Heart left ventricle (tissue), 16 donors: ENCODE measurements around the gene TNFRSF14. TPM values are rescaled to one million over a fixed set of nuclear protein-coding genes. Genes with fewer than 3 reads are reported as not detected.

ENCODE experiments used
- ATAC-seq, 4 donors: fragments of 200-7000 bp; cut with Tn5 transposase; one replicate each; pipeline ENCODE4 v1.9.1; 2020 to 2022; ENCODE audit warnings: moderate library complexity in 4 of 4, mild to moderate bottlenecking in 3 of 4, moderate number of reproducible peaks in 1 of 4
- DNase-seq, 5 donors: peaks; one replicate each; pipeline ENCODE4 v3.0.0-alpha.2; 2020
- H3K27ac ChIP-seq, 12 donors: fragments of 200-600 bp; sonication (generic) in 4 of 12; one replicate each; pipeline versions ENCODE4 v1.5.0 to v1.8.0; 2016 to 2022; ENCODE audit warnings: mild to moderate bottlenecking in 2 of 12
- H3K27me3 ChIP-seq, 9 donors: fragments of 200-600 bp; sonication (generic) in 2 of 9; one replicate each; pipeline versions ENCODE4 v1.5.1 to v1.8.0; 2016 to 2022; ENCODE audit warnings: mild to moderate bottlenecking in 3 of 9
- H3K36me3 ChIP-seq, 9 donors: fragments of 200-600 bp; sonication (generic) in 2 of 9; one replicate each; pipeline versions ENCODE4 v1.5.0 to v1.8.0; 2018 to 2022; ENCODE audit warnings: mild to moderate bottlenecking in 2 of 9
- H3K4me1 ChIP-seq, 12 donors: fragments of 200-600 bp; sonication (generic) in 4 of 12; one replicate each; pipeline versions ENCODE4 v1.5.0 to v1.8.0; 2016 to 2022; ENCODE audit warnings: mild to moderate bottlenecking in 3 of 12
- H3K4me3 ChIP-seq, 12 donors: fragments of 200-600 bp; sonication (generic) in 4 of 12; one replicate each; pipeline versions ENCODE4 v1.5.0 to v1.8.0; 2017 to 2022; ENCODE audit warnings: mild to moderate bottlenecking in 9 of 12, moderate library complexity in 4 of 12
- H3K9me3 ChIP-seq, 12 donors: fragments of 200-600 bp; sonication (generic) in 4 of 12; one replicate each; pipeline versions ENCODE4 v1.5.0 to v1.8.0; 2016 to 2022; ENCODE audit warnings: mild to moderate bottlenecking in 1 of 12
- CTCF ChIP-seq, 12 donors: fragments of 200-600 bp; sonication (generic) in 4 of 12; IDR thresholded peaks; one replicate each; pipeline versions ENCODE4 v1.5.0 to v1.8.0; 2018 to 2022; ENCODE audit warnings: antibody characterized with exemption in 12 of 12, mild to moderate bottlenecking in 5 of 12
- POLR2A ChIP-seq, 2 donors: fragments of 450-650 bp; IDR thresholded peaks; one replicate each; pipeline ENCODE4 v1.6.1; 2017; ENCODE audit warnings: antibody characterized with exemption in 2 of 2, mild to moderate bottlenecking in 2 of 2, moderate library complexity in 2 of 2
- WGBS, 4 donors: extraction: QIAGEN DNeasy Blood & Tissue Kit in 2 of 4; methylation state at CpG; one replicate each; pipeline versions ENCODE4 v1.1.5 to v1.1.7; 2013 to 2018; 5-methylcytosine and 5-hydroxymethylcytosine counted together
- intact Hi-C, 10 donors: fragments of 100-400 bp; cut with DNase I; formaldehyde crosslinking; loops; one replicate each; pipeline versions ENCODE4 v1.11.1 to v1.14.2; 2022
- polyA plus RNA-seq, 2 donors: library from polyadenylated mRNA; stranded (reverse); fragments of 200-250 nt; gene quantifications; one replicate each; pipeline ENCODE4 v1.2.3, GENCODE V29; 2013
- total RNA-seq, 9 donors: library from RNA; depleted of rRNA in 2 of 9; stranded (reverse); fragments of >200 nt in 2 of 9; fragmentation: NEBNext Ultra II Directional in 3 of 9; extraction: Animal tissue kit (Norgen Biotek cat#: 25700) in 3 of 9; gene quantifications; one replicate each; pipeline versions ENCODE4 v1.1.0 to v1.2.4, GENCODE V29; 2016 to 2023
- donor health status: ischemic (EF 13 %, LVEDD 7.1; RV severe dilation, severe dysfunction).
- donor health status: healthy with polysubstance abuse.
- donor health status: DM: no; HTN: yes; CAD: no.
- donor health status: DM: no; HTN: no; CAD: no.
- donor health status: ischemic (EF 25% LVEDD 6.9; RV normal size, moderate dysfunction).
- donor health status: ischemic (EF 25% LVEDD 5.7; RV mildly dilated, moderate dysfunction).
- donor health status: healthy.
- donor health status: DM: yes; HTN: yes; CAD: no.
- donor health status: ischemic (EF 35%, LVEDD 5.7; RV mildly dilated, moderate dysfunction).
- donor health status: nonischemic (EF 11% LVEDD 7.7; RV severe dilation, severe dysfunction).
- donor health status: DM: yes; HTN: yes; CAD: no.
- donor health status: PGD.
- donor health status: ischemic (EF 29% LVEDD 5.4; RV normal size, mild dysfunction).
- donor health status: nonischemic (EF 23%, LVEDD 6.1; RV moderate dilation, normal function).

Gene TNFRSF14
- total and polyA plus RNA-seq, 11 donors: 7.8 to 70.8 (median 14.3) TPM

DNA sequence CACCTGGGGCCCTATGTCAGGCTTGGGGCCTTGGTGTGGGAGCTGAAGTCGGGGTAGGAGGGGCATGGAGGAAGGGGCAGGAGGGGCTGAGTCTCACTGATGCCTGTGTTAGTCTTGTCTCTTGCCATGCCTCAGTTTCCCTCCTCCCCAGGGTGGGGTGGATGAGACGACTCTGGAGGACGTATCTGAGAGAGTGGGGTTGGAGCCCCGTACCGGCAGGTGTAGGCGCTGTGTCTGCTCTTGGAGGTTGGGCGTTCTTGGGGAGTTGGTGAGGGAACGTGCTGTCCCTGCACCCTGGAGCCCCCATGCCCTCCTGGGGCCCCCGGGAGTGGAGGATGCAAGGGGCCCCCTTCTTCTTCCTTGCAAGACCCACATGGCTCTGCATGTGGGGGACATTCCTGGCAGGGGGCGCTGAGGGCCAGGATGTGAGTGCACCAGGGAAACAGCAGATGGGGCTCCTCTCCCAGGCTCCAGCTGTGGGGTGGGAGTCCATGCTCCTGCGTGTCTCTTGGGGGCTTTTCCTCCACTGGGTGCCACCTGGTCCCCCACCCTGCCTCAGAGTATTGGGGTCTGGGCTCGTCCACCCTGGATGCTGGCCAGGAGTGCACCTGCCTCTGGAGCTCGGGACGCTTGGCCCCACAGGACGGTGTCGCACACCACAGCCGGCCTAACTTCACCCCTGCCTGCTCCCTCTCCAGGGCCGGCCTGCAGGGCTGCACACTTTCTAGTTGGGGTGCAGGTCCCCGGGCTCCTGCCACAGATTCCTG is 1.4 kb upstream of the TNFRSF14 start:
- H3K36me3 ChIP-seq: peaks cover 0 to 22% (median 5%) of the 10 kb centered on the region in 9 donors
- DNase-seq (peak in 1 of 5 donors; percentile 54), ATAC-seq (no peak)
- H3K27me3 ChIP-seq: peaks cover 0 to 5% (median 0%) of the 10 kb centered on the region in 9 donors
- H3K9me3 ChIP-seq: no peaks in the 10 kb centered on the region
- WGBS, 4 donors: 52 to 74% (median 56%) methylated on average over 12 to 19 of the region's 19 CpGs
- peak overlapping the region in 10 of 12 donors; percentile 82 to 99 (median 92) for H3K27ac ChIP-seq
- intact Hi-C loops: no loop called here
- TF ChIP-seq POLR2A (IDR thresholded peaks at IDR 0.05) (no peak), CTCF (IDR thresholded peaks at IDR 0.05) (peak in 11 of 12 donors; percentile 30 to 59 (median 42))
- H3K4me3 ChIP-seq: peak overlapping the region in 6 of 12 donors; percentile 68 to 83 (median 80)
- H3K4me1 ChIP-seq: peaks cover 0 to 52% (median 29%) of the 10 kb centered on the region in 12 donors

- peak; percentile 79 to 91 (median 85) for DNase-seq
- H3K9me3 ChIP-seq: no peaks in the 10 kb centered on the region
- peak; percentile 40 to 71 (median 52) for ATAC-seq
- peak overlapping the region; percentile 82 to 99 (median 91) for H3K27ac ChIP-seq
- peak in 1 of 12 donors; percentile 1 for TF ChIP-seq CTCF (IDR thresholded peaks at IDR 0.05)
- peak in 1 of 2 donors; percentile 46 for TF ChIP-seq POLR2A (IDR thresholded peaks at IDR 0.05)
- intact Hi-C loops: loop anchor here in 3 of 10 donors (1.0 to 2.0 kb wide), 3 partner anchors 19 to 23 kb away; no protein-coding TSS in a partner anchor
- peaks cover 0 to 32% (median 14%) of the 10 kb centered on the region in 9 donors for H3K36me3 ChIP-seq
- peaks cover 0 to 5% (median 0%) of the 10 kb centered on the region in 9 donors for H3K27me3 ChIP-seq
- H3K4me1 ChIP-seq: peaks cover 0 to 50% (median 29%) of the 10 kb centered on the region in 12 donors
- H3K4me3 ChIP-seq: peak overlapping the region; percentile 28 to 83 (median 65)
- WGBS, 4 donors: 21 to 30% (median 22%) methylated on average over 12 to 26 of the region's 26 CpGs
Observed at GRCh38 chr1:2555634-2556276, 416 bp upstream of the TNFRSF14 start.

- Histone ChIP-seq H3K27me3 (peaks cover 0 to 5% (median 0%) of the 10 kb centered on the region in 9 donors), H3K27ac (peak overlapping the region; percentile 82 to 99 (median 91)), H3K4me1 (peaks cover 0 to 50% (median 29%) of the 10 kb centered on the region in 12 donors), H3K9me3 (no peaks in the 10 kb centered on the region), H3K4me3 (peak overlapping the region; percentile 28 to 83 (median 65)), H3K36me3 (peaks cover 0 to 43% (median 16%) of the 10 kb centered on the region in 9 donors)
- intact Hi-C loops: loop anchor here in 3 of 10 donors (1.0 to 2.0 kb wide), 3 partner anchors 18 to 22 kb away; no protein-coding TSS in a partner anchor
- 26 to 54% (median 33%) methylated on average over 17 to 24 of the region's 24 CpGs for WGBS, 4 donors
- no peak for TF ChIP-seq CTCF (IDR thresholded peaks at IDR 0.05)
- TF ChIP-seq POLR2A (IDR thresholded peaks at IDR 0.05): no peak
- ATAC-seq (peak in 3 of 4 donors; percentile 3 to 9 (median 5)), DNase-seq (peak in 1 of 5 donors; percentile 49)
Observed at GRCh38 chr1:2556678-2557481, 709 bp downstream of the TNFRSF14 start.
